ENCODE measurements around the gene LAMA3.

The LAMA3 gene

GRCh38 chr18:23889907-23890306 lies 200.7 kb downstream of the LAMA3 start:
- H3K4me3 ChIP-seq (ENCODE audit: low read depth, low read length): no peak overlapping the region
- TF ChIP-seq, protein P1, sequence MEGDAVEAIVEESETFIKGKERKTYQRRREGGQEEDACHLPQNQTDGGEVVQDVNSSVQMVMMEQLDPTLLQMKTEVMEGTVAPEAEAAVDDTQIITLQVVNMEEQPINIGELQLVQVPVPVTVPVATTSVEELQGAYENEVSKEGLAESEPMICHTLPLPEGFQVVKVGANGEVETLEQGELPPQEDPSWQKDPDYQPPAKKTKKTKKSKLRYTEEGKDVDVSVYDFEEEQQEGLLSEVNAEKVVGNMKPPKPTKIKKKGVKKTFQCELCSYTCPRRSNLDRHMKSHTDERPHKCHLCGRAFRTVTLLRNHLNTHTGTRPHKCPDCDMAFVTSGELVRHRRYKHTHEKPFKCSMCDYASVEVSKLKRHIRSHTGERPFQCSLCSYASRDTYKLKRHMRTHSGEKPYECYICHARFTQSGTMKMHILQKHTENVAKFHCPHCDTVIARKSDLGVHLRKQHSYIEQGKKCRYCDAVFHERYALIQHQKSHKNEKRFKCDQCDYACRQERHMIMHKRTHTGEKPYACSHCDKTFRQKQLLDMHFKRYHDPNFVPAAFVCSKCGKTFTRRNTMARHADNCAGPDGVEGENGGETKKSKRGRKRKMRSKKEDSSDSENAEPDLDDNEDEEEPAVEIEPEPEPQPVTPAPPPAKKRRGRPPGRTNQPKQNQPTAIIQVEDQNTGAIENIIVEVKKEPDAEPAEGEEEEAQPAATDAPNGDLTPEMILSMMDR (IDR thresholded peaks at IDR 0.05; ENCODE audit: borderline replicate concordance, insufficient read depth, low read depth, low read length): no peak

DNA sequence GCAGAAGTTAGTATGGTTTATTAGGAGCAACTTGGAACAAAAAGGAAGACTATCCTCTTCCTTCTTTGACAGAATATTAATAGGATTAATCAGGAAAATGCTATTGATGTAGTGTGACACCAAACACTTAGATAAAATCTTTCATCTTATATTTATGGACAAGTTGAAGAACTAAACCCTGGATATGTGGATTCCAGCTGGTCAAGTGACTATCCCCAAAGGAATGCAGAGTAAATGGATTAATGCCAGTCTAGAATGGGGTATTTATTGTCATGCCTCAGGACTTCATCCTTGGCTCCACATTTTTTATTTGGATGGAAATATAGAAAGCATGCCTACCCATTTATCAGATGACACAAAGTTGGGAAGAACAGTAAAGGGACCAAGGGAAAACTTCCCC lies 201.3 kb downstream of the LAMA3 start:
- no peak overlapping the region for H3K4me3 ChIP-seq (ENCODE audit: low read depth, low read length)
- TF ChIP-seq, protein P1 (IDR thresholded peaks at IDR 0.05; ENCODE audit: borderline replicate concordance, insufficient read depth, low read depth, low read length): no peak

DNA sequence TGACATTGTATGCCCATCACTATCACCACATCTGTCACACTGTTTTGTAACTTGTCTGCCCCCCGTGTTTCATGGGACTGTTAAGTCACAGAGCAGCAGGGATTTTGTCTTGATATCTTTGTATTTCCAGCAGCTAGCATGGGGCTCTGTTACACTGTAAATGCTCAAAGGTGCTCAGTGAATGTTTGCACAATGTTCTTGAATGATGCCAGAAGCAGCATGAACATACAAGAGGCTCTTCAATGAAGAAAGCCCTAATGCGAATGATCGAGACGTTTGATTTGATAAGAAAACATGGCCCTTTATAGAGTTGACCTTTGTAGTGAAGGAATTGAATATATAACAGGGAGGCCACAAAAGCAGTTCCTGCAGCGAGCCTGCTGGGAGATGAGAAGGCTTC lies 204.4 kb downstream of the LAMA3 start:
- H3K4me3 ChIP-seq (ENCODE audit: low read depth, low read length): no peak overlapping the region
- TF ChIP-seq, protein P1 (IDR thresholded peaks at IDR 0.05; ENCODE audit: borderline replicate concordance, insufficient read depth, low read depth, low read length): no peak

DNA sequence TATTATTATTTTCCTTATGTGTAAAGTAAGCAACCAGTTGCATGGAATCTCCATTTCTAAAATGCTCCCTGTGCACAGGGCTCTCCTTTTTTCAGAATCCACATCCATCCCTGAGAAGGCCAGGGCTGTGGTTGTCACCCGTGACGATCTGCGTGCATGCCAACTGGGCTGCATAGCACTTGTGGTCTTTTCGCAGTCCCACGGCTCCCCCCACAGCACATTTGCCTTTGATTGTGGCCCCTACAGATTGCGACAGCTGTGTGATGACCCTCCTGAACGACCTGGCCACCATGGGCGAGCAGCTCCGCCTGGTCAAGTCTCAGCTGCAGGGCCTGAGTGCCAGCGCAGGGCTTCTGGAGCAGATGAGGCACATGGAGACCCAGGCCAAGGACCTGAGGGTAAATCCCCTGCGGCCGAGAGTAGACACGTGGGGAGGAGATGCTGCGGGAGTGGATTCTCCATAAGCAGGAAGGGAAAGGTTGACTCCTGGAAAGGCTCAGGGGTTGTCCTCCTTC lies 205.5 kb downstream of the LAMA3 start:
- TF ChIP-seq, protein P1 (IDR thresholded peaks at IDR 0.05; ENCODE audit: borderline replicate concordance, insufficient read depth, low read depth, low read length): no peak

DNA sequence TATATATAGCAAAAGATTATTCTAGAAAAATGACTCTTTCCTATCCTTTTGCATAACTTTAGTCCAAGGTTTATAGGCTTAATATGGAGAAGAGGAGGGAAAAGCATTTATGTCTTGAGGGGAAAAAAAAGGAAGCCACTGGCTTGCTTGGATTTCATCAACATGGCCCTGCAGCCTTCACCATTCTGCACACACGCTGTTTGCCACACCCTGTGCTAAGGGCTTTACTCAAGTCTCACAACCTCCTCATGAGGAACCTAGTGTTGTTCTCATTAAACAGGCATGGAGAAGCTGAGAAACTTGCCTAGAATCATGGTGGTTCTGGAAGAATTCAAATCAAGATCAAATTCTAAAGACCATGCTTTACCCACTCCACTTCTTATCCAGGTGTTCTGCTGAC lies 208.0 kb downstream of the LAMA3 start:
- TF ChIP-seq, protein P1 (IDR thresholded peaks at IDR 0.05; ENCODE audit: borderline replicate concordance, insufficient read depth, low read depth, low read length): no peak
- H3K4me3 ChIP-seq (ENCODE audit: low read depth, low read length): no peak overlapping the region

More for the DNA sequence above, 205.5 kb downstream of the LAMA3 start:
- no peak overlapping the region for H3K4me3 ChIP-seq (ENCODE audit: low read depth, low read length)

- TF ChIP-seq, protein P1 (IDR thresholded peaks at IDR 0.05; ENCODE audit: borderline replicate concordance, insufficient read depth, low read depth, low read length): no peak
- no peak overlapping the region for H3K4me3 ChIP-seq (ENCODE audit: low read depth, low read length)
Measured at GRCh38 chr18:23897733-23898132, 208.5 kb downstream of the LAMA3 start.

DNA sequence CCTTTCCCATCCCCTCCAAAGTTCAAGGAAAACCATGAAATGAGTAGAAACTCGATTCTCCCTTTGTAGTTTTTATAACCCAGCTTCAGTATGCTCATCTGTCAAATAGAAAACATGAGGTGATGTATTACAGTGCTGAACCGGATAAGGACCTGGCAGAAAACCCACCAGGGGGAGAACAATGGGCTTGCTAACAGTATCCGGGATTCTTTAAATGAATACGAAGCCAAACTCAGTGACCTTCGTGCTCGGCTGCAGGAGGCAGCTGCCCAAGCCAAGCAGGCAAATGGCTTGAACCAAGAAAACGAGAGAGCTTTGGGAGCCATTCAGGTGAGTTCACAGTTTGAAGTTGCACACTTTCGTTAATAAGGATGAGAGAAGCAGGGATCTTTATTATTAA lies 211.7 kb downstream of the LAMA3 start:
- TF ChIP-seq, protein P1 (IDR thresholded peaks at IDR 0.05; ENCODE audit: borderline replicate concordance, insufficient read depth, low read depth, low read length): no peak
- no peak overlapping the region for H3K4me3 ChIP-seq (ENCODE audit: low read depth, low read length)
